Panc1 (cell line): ENCODE data around the gene CHST11.

Experiments
- CTCF ChIP-seq: fragments of 450-650 bp; IDR thresholded peaks from 2 replicates; pipeline ENCODE4 v1.5.1; 2017; ENCODE audit warnings: mild to moderate bottlenecking
- TCF7L2 ChIP-seq: IDR thresholded peaks from 2 replicates; pipeline ENCODE4 v1.6.1; 2011; ENCODE audit warnings: mild to moderate bottlenecking, low read depth, low read length, inconsistent platforms

- TF ChIP-seq CTCF: no peak
- no peak for TF ChIP-seq TCF7L2
Measured at GRCh38 chr12:104568487-104568868, 111.7 kb downstream of the CHST11 start.
